Endodermal cell (in vitro differentiated cells): ENCODE measurements around the gene TKT. TPM values are rescaled to one million over a fixed set of nuclear protein-coding genes. Genes with fewer than 3 reads are reported as not detected.
A peak's percentile ranks its signal among the peaks of the same experiment; 100 is the strongest.

Experiments used
- DNase-seq: peaks from one replicate; pipeline ENCODE4 v3.0.0-alpha.2; 2017
- H3K27ac ChIP-seq: 2 replicates; pipeline ENCODE4 v1.5.1; 2013; ENCODE audit warnings: mild to moderate bottlenecking, low read depth, low read length, moderate library complexity
- H3K27me3 ChIP-seq: 2 replicates; pipeline ENCODE4 v1.6.1; 2013; ENCODE audit warnings: mild to moderate bottlenecking, low read length, moderate library complexity; ENCODE audit not compliant: insufficient read depth, control insufficient read depth, poor library complexity, severe bottlenecking
- H3K36me3 ChIP-seq: 2 replicates; pipeline ENCODE4 v1.7.0; 2013; ENCODE audit warnings: mild to moderate bottlenecking, low read length, moderate library complexity; ENCODE audit not compliant: control insufficient read depth, insufficient read depth
- H3K4me1 ChIP-seq: one replicate; pipeline ENCODE4 v1.7.0; 2013; ENCODE audit warnings: low read length; ENCODE audit not compliant: control insufficient read depth, insufficient read depth
- H3K4me3 ChIP-seq: 2 replicates; pipeline ENCODE4 v1.5.1; 2013; ENCODE audit warnings: mild to moderate bottlenecking, low read length, moderate library complexity
- H3K9ac ChIP-seq: 2 replicates; pipeline ENCODE4 v1.6.1; 2013; ENCODE audit warnings: mild to moderate bottlenecking, low read length, moderate library complexity; ENCODE audit not compliant: poor library complexity, severe bottlenecking; ENCODE audit errors: extremely low read depth
- H3K9me3 ChIP-seq: 2 replicates; pipeline ENCODE4 v1.6.1; 2013; ENCODE audit warnings: mild to moderate bottlenecking, low read length, moderate library complexity; ENCODE audit not compliant: control insufficient read depth
- H3K27ac Mint-ChIP-seq: 2 replicates; pipeline ENCODE4 v1.8.0; 2020; ENCODE audit warnings: mixed read lengths
- H3K27me3 Mint-ChIP-seq: 2 replicates; pipeline ENCODE4 v1.8.0; 2021; ENCODE audit warnings: mild to moderate bottlenecking, mixed read lengths; ENCODE audit not compliant: insufficient read depth
- H3K36me3 Mint-ChIP-seq: 2 replicates; pipeline ENCODE4 v1.8.0; 2020; ENCODE audit warnings: low read depth, mixed read lengths
- H3K4me1 Mint-ChIP-seq: 2 replicates; pipeline ENCODE4 v1.8.0; 2020; ENCODE audit warnings: mixed read lengths
- H3K4me3 Mint-ChIP-seq: 2 replicates; pipeline ENCODE4 v1.8.0; 2020; ENCODE audit warnings: mild to moderate bottlenecking, moderate library complexity, mixed read lengths
- H3K9me3 Mint-ChIP-seq: 2 replicates; pipeline ENCODE4 v1.8.0; 2020; ENCODE audit warnings: mild to moderate bottlenecking, mixed read lengths
- CTCF ChIP-seq: fragments of 200-600 bp; sonication (generic); conservative IDR thresholded peaks from 2 replicates; pipeline ENCODE4 v1.5.0; 2021; ENCODE audit warnings: antibody characterized with exemption, mild to moderate bottlenecking
- WGBS, 2 experiments: methylation state at CpG; one replicate each; pipeline versions ENCODE4 v1.1.5 to v1.1.7; 2013; ENCODE audit warnings: missing lambda C conversion rate in 2 of 2, mixed read lengths in 1 of 2; ENCODE audit not compliant: insufficient coverage in 1 of 2, insufficient read length in 1 of 2; 5-methylcytosine and 5-hydroxymethylcytosine counted together
- total RNA-seq, 2 donors: library from RNA; stranded (reverse); fragmentation: NEBNext Ultra II Directional in 1 of 2; extraction: Animal tissue kit (Norgen Biotek cat#: 25700) in 1 of 2; gene quantifications; 2 replicates in 1 of 2; 3 replicates in 1 of 2; pipeline ENCODE4 v1.2.1, GENCODE V29; 2021

The TKT gene
- total RNA-seq, 2 donors from 2014 or later, result 373 to 472 TPM

DNA sequence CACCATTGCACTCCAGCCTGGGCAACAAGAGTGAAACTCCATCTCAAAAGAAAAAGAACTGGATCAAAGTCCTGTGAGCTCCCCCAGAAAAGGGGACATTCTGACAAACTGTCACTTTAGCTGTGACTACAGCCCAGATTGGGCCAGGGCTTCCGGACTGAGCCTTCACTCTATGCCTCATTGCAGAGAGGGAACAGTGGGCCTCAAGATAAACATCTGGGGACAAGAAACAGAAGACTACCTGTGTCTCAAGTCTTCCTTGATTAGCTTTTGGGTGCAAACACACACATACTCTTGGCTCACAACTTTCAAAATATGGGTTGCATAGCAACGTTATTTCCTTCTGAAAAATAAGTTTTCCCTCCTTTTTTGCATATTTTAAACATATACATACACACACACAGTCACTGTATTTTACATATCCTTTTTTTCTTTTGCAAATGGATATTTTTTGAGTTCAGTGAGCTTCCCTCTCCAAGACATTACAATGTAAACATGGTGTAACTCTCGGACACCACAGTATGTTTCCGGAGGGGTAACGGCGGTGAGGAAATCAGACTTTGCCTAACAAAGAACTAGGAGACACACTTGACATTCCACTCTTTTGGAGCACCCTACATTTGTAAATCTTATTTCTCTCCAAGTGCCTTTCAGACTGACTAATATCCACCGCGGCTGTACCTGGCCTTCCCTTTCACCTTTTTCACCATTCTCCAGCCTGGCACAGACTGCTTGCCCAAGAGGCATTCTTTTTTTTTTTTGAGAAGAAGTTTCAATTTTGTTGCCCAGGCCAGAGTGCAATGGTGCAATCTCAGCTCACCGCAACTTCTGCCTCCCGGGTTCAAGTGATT, 3.5 kb downstream of the TKT start:
- H3K27ac Mint-ChIP-seq, result peak overlapping the region; percentile 90
- H3K27me3 ChIP-seq, result no peaks in the 10 kb centered on the region
- no peak overlapping the region for H3K27ac ChIP-seq
- DNase-seq, result no peak
- H3K4me1 Mint-ChIP-seq, result peaks cover 39% of the 10 kb centered on the region
- no peak for TF ChIP-seq CTCF
- peak overlapping the region; percentile 93 for H3K4me3 Mint-ChIP-seq
- peaks cover 24% of the 10 kb centered on the region for H3K36me3 Mint-ChIP-seq
- no peaks in the 10 kb centered on the region for H3K9me3 Mint-ChIP-seq
- no peaks in the 10 kb centered on the region for H3K9me3 ChIP-seq
- no peak overlapping the region for H3K9ac ChIP-seq
- no peaks in the 10 kb centered on the region for H3K27me3 Mint-ChIP-seq
- H3K4me1 ChIP-seq, result peaks cover 9% of the 10 kb centered on the region
- H3K4me3 ChIP-seq, result peak overlapping the region; percentile 96
- 60 to 64% methylated on average over 7 to 10 of the region's 10 CpGs for WGBS, 2 experiments
- H3K36me3 ChIP-seq, result peaks cover 8% of the 10 kb centered on the region

DNA sequence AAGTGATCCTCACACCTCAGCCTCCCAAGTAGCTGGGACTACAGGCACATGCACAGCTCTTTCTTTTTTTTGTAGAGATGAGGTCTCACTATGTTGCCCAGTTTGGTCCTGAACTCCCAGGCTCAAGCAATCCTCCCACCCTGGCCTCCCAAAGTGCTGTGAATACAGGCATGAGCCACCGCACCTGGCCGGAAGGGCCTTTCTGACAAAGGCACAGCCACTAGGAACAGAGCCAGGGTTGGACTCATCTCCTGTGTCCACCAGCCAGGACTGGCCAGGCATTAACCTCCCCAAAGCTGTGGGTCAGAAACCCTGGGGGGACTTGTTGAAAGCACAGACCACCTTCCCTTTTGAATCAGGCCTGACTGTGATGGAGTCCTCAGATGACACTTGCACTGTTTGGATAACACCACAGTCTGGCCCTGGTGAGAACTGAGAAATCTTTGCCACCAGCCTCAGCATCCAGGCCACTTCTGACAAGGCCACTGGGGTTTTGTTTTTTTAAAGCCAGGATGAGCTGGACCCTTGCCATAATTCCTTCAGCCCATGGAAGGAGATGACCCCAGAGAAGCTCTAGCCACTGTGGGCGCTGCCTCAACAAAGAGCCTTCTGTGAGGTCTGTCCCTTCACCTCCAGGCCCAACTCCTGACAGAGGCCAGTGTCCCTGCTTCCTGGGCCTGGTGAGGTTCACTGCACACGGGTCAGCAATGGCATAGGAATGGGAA, 4.8 kb downstream of the TKT start:
- no peak for DNase-seq
- H3K4me3 ChIP-seq, result no peak overlapping the region
- H3K27ac Mint-ChIP-seq, result peak overlapping the region; percentile 55
- H3K27ac ChIP-seq, result no peak overlapping the region
- no peaks in the 10 kb centered on the region for H3K9me3 ChIP-seq
- peaks cover 35% of the 10 kb centered on the region for H3K4me1 Mint-ChIP-seq
- no peaks in the 10 kb centered on the region for H3K27me3 ChIP-seq
- WGBS, 2 experiments, result 93 to 97% methylated on average over 3 to 4 of the region's 4 CpGs
- H3K36me3 ChIP-seq, result peaks cover 11% of the 10 kb centered on the region
- no peak overlapping the region for H3K9ac ChIP-seq
- no peaks in the 10 kb centered on the region for H3K9me3 Mint-ChIP-seq
- H3K4me3 Mint-ChIP-seq, result peak overlapping the region; percentile 93
- peaks cover 9% of the 10 kb centered on the region for H3K4me1 ChIP-seq
- no peak for TF ChIP-seq CTCF
- H3K27me3 Mint-ChIP-seq, result no peaks in the 10 kb centered on the region
- peaks cover 30% of the 10 kb centered on the region for H3K36me3 Mint-ChIP-seq

DNA sequence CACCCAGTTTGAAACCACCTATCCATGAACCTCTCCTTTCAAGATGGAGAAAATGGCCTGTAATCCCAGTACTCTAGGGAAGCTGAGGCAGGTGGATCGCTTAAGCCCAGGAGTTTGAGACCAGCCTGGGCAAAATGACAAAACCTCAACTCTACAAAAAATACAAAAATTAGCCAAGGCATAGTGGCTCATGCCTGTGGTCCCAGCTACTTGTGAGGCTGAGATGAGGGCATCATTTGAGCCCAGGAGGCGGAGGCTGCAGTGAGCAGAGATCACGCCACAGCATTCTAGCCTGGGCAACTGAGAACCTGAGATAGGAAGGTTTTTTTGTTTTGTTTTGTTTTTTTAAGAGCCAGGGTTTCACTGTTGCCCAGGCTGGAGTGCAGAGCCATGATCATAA, 5.4 kb downstream of the TKT start:
- Histone ChIP-seq H3K9ac (no peak overlapping the region), H3K9me3 (no peaks in the 10 kb centered on the region), H3K27ac (no peak overlapping the region), H3K4me3 (no peak overlapping the region), H3K36me3 (peaks cover 14% of the 10 kb centered on the region), H3K4me1 (peaks cover 9% of the 10 kb centered on the region), H3K27me3 (no peaks in the 10 kb centered on the region)
- no peak for DNase-seq
- Mint-ChIP-seq H3K36me3 (peaks cover 32% of the 10 kb centered on the region), H3K9me3 (no peaks in the 10 kb centered on the region), H3K4me1 (peaks cover 35% of the 10 kb centered on the region), H3K27ac (no peak overlapping the region), H3K4me3 (no peak overlapping the region), H3K27me3 (no peaks in the 10 kb centered on the region)
- WGBS, 2 experiments, result 99 to 100% methylated on average over 1 to 3 of the region's 3 CpGs
- TF ChIP-seq CTCF, result no peak
